ENCODE results near the gene KRT34.
"Not testable (repeated sequence)": the region's sequence is repeated elsewhere in the genome, so short reads cannot be mapped to it uniquely, and the experiment has no call there.

Gene KRT34

GRCh38 chr17:41403404-41404023 lies 21.4 kb upstream of the KRT34 start:
- DNase-seq: no peak

DNA sequence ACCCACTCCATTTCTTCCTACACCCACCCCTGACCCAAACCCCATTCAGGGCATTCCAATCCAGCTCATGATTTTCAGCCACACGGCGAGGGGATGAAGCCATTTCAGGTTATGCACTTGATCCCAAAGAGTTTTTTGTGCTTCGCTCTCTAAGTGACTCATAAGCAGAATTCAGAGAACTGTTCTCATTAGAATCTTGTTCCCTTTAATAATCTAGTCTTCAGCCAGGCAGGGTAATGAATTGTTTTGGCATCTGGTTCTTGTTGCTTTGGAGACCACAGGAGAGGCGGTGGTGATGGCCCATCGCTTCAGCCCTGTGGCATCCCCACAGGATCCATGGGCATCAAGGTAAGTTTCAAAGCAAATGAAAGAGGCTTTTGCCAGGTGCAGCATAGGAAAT lies 20.1 kb upstream of the KRT34 start:
- DNase-seq: no peak

DNA sequence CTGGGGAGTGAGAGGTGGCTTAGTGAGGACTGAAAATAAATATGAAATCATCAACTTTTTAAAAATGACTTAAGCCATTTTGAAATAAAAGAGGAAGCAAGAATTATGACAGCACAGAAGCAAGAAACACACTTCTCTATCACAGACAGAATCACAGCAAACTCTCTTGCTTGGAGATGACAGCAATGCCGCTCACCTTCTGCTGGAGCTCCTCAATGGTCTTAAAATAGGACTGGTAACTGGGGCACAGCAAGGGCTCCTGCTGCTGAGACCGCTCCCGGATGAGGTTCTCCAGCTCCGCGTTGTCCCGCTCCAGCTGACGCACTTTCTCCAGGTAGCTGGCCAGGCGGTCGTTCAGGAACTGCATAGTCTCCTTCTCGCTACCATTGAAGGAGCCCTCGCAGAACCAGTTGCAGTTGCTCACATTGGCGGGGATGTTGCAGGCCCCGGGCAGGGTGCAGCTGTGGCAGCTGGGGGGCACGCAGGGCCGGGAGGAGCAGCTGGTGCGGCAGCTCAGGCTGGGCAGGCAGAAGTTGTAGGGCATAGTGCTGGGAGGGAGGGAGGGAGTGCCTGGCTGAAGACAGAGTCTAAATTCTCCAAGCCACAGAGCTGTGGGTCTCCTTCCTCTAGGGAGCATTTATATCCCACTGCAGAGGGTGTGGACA lies 15.0 kb upstream of the KRT34 start, which contains the start of gene KRT31:
Gene KRT31, minus strand, starts transcription at position 613 of the 665 bp plus-strand sequence. Its CDS starts 69 bp downstream, at position 544.
- DNase-seq: no peak

DNA sequence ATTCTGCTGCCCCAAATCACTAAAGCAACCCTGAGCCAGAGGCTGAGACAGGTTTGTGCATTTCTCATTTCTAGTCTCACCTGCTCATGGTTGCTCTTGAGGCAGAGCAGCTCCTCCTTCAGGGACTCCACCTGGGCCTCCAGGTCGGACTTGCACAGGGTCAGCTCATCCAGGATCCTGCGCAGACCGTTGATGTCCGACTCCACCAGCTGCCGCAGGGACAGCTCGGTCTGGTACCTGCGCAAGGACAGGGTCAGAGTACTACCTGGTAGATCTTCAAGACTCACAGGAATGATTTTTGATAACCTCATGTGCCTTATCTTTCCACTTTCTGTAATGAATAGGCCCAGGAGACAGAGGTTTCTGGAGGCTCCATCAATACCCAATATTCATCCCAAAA lies 14.2 kb upstream of the KRT34 start:
- DNase-seq: no peak

DNA sequence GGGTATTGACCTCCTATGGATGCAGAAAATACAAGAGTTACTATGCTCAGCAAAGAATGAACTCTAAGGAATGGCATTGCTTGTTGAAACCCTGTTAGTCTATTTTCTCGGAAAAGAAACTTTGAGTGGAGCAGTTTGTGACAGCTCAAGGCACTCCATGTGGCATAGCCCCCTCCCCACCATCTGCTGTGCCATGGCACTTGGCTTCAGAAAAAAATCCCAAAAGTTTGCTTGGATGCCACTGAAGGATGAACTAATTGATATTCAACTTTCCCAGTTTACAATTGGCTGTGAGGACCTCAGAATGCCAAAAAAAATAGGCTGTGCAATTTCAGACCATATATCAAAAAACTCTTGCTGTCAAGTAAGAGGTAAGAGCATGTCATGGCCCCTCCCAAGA lies 13.5 kb upstream of the KRT34 start:
- no peak for DNase-seq

DNA sequence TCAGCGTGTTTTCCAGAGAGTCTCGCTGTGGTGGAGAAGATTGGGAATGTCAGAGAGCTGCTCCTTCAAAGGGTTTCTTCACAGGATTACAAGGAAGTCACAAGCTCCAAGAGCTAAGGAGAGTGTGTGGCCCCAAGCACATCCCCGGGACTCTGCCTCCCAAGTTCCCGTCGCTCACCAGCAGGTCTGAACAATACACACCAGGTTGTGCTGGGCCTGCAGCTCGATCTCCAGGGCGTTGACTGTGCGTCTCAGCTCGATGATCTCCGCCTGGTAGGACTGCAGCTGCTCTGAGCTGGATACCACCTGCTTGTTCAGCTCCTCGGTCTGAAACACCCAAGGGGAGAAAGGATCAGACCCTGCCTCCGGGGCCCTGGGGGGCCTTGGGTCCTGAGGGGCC lies 12.9 kb upstream of the KRT34 start:
- DNase-seq: not testable (repeated sequence)

DNA sequence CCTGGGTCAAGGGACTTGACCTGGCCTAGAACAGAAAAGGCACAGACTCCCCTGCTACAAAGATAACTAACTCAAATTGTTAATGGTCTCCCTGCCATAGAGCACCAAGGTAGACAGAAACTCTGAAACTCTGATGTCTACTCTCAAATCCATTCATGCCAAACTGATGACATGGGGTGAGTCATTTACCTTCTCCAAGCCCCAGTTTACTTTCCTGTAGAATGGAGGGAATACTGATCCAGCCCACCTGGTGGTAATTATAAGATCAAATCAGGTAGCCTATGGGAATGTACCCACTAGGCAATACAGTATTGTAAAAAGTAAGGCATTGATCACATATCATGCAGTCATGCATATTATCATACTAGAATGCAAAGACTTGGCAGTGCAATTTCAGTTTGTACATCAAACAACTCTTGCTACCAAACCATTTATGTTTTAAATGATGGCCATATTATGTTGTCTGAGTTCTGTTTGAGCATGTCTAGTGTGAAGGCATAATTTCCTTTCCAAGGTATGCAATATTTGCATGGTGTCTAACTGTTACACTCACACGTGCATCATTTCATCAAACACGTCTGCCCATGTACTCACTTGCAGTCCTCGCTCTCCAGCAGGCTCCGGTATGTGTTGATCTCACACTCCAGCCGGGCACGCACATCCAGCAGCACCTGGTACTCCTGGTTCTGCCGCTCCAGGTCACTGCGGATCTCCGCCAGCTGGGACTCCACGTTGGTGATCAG lies 12.3 kb upstream of the KRT34 start:
- no peak for DNase-seq

- no peak for DNase-seq
Measured at GRCh38 chr17:41393826-41394225, 11.7 kb upstream of the KRT34 start.

- no peak for DNase-seq
Measured at GRCh38 chr17:41393294-41393693, 11.2 kb upstream of the KRT34 start.

DNA sequence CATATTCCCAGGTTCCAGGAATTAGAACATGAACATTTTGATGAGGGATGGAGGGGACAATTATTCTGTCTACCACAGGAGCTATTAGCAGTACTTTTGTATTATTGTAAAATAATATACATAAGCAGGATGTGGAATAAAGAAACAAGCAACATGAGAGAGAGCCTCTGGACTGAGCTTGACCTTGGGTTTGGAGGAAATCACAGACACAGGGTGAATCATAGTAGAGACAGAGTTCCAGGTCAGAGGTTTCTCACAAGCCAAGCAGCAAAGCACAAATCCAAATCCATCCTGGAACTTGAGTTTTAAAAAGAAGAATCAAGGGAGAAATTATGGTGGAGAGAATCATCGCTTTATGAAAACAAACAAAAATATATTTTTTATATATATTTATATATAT lies 10.2 kb upstream of the KRT34 start:
- DNase-seq: no peak

DNA sequence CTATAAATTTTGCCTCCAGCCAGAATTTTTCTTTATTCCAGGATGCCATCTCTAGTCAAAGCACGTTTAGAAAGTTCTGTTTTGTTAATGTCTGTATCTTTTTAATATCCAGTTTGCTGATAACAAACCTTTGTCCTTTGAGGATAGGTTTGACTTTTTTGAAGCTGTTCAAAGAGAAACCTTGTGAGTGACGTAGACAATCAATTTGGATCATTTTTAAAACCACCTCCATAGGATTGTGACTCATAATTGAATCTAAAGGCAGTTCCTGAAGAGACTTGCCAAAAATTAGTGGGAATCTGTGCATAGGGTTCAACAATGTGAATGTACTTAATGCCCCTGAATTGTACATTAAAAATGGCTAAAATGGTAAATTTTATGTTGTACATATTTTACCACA lies 9.4 kb upstream of the KRT34 start:
- no peak for DNase-seq

GRCh38 chr17:41390411-41390938 lies 8.4 kb upstream of the KRT34 start:
- DNase-seq: no peak

GRCh38 chr17:41387670-41388069 lies 5.6 kb upstream of the KRT34 start:
- no peak for DNase-seq

GRCh38 chr17:41386227-41386626 lies 4.1 kb upstream of the KRT34 start:
- no peak for DNase-seq

- DNase-seq: no peak
Measured at GRCh38 chr17:41383690-41384089, 1.6 kb upstream of the KRT34 start.

DNA sequence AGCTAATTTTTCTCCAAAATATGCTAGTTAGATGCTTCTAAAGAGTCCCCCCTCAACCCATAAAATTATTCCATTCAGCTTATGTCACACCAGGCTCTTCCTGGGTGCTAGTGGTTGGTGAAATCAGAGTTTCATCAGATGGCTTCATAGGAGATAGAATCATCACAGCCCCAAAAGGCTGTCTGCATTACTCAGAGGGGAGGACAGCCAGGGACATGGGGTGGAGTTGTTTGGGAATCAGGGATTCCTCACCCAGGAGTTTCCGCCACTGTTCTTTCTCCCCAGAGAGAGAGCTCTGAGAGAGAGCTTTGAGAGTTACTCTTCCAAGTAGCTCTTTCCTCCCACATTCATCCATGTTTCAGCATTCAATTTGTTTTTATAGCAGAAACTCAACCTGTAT lies 288 bp upstream of the KRT34 start:
- no peak for DNase-seq

- not testable (repeated sequence) for DNase-seq
Measured at GRCh38 chr17:41380091-41380490, 2.0 kb downstream of the KRT34 start.

GRCh38 chr17:41377546-41377945 lies 4.6 kb downstream of the KRT34 start:
- DNase-seq: no peak

DNA sequence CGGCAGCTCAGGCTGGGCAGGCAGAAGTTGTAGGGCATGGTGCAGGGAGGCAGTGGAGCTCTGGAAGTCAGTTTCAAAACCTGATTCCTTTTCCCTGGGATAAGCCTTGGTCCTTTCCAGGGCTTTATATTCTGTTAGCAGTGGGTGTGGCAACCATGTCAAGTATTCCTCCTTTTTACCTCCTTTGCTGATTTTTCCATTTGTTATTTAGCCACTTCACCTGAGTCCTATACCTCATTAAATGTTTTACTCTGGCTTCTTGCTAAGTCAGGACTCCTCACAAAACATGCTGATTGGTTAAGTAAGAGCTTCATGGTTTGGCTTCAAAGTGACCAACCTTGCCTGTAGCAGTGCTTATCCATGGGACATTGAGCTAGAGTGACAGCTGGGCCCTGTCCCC lies 12.4 kb downstream of the KRT34 start, which contains the start of gene KRT33B:
Gene KRT33B, minus strand, starts transcription at position 101 of the 400 bp plus-strand sequence. Its CDS starts 63 bp downstream, at position 38.
- DNase-seq: no peak

- no peak for DNase-seq
Measured at GRCh38 chr17:41369023-41369422, 13.1 kb downstream of the KRT34 start.

GRCh38 chr17:41367426-41368075 lies 14.6 kb downstream of the KRT34 start:
- no peak for DNase-seq

GRCh38 chr17:41366070-41366469 lies 16.0 kb downstream of the KRT34 start:
- no peak for DNase-seq

GRCh38 chr17:41363881-41364280 lies 18.2 kb downstream of the KRT34 start:
- no peak for DNase-seq
